ENCODE results near the gene PHLDB1. TPM values are rescaled to one million over a fixed set of nuclear protein-coding genes. Genes with fewer than 3 reads are reported as not detected.

The PHLDB1 gene
- total and polyA plus RNA-seq, 7 experiments from 2014 or later = 0.39 to 4.9 (median 2.0) TPM

GRCh38 chr11:118628432-118628831, 21.0 kb downstream of the PHLDB1 start:
- Histone ChIP-seq H3K36me3 (ENCODE audit: control insufficient read depth in 2 of 3, insufficient read depth in 3 of 3, low read length in 3 of 3) (no peaks in the 10 kb centered on the region), H3K9me3 (ENCODE audit: control insufficient read depth in 2 of 3, low read length in 3 of 3) (no peaks in the 10 kb centered on the region), H3K4me3 (ENCODE audit: low read length) (no peak overlapping the region), H3K27ac (ENCODE audit: low read depth, low read length) (no peak overlapping the region), H3K27me3 (ENCODE audit: control insufficient read depth in 2 of 2, insufficient read depth in 2 of 2, low read length in 2 of 2) (no peaks in the 10 kb centered on the region), H3K4me1 (ENCODE audit: control insufficient read depth in 2 of 2, insufficient read depth in 2 of 2, low read length in 2 of 2) (no peaks in the 10 kb centered on the region)
- Mint-ChIP-seq H3K4me3 (no peak overlapping the region), H3K9me3 (no peaks in the 10 kb centered on the region), H3K4me1 (no peaks in the 10 kb centered on the region), H3K36me3 (no peaks in the 10 kb centered on the region), H3K27me3 (peaks cover 0 to 3% (median 0%) of the 10 kb centered on the region in 5 donors), H3K27ac (no peak overlapping the region)
- POLR2A ChIA-PET = no interaction called here
- ATAC-seq (no peak), DNase-seq (no peak)
- CTCF ChIA-PET = no interaction called here
- intact Hi-C loops (cut with micrococcal nuclease) = no loop called here

- POLR2A ChIA-PET = no interaction called here
- H3K27ac Mint-ChIP-seq = no peak overlapping the region
- peaks cover 0 to 1% (median 0%) of the 10 kb centered on the region in 7 donors for H3K4me1 Mint-ChIP-seq
Observed at GRCh38 chr11:118628861-118629549, 21.6 kb downstream of the PHLDB1 start.

DNA sequence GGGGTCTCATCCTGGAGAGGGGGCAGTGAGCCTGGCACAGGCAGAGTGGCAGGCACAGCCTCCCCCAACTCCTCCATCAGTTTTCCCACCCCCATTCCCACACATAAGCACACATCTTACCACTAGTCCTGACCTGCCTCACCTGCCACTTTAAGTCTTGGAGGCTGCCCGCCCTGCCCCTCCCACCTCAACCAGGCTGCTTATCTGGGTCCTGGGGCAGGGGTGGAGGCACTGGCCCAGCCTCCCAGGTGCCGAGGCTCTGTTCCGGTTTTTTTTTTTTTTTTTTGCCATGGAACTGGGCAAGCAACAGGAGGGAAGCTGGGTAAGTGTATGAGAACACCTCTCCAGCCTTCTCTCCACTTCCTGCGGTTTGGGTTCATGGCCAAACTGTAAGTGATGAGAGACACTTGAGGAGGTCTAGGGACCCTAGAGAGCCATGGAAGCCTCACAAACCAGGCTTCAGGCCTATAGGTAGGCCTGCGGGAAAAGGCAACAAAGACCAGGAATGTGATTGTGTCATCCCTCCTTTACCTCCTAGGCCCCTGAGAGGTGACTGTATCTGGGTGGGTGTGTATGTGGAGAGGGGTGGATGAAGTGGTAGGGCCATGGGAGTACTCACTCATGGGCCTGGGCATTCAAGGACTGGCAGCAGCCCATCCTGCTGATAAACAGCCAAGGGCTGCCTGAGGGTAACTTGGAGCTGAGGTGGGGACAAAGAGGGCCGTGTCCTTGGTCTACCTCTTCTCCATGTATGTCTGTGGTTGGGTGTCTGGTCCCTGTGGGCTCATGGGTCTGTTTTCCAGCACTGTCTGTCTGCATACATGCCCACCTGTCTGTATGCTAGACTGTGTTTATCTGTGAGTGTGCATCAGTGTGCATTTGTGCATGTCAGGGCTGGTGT, 22.6 kb downstream of the PHLDB1 start:
- Mint-ChIP-seq H3K27ac (no peak overlapping the region), H3K4me1 (peaks cover 0 to 6% (median 0%) of the 10 kb centered on the region in 7 donors), H3K9me3 (no peaks in the 10 kb centered on the region), H3K27me3 (peaks cover 0 to 3% (median 0%) of the 10 kb centered on the region in 5 donors), H3K4me3 (no peak overlapping the region), H3K36me3 (no peaks in the 10 kb centered on the region)
- no peaks in the 10 kb centered on the region for H3K9me3 ChIP-seq (ENCODE audit: control insufficient read depth in 2 of 3, low read length in 3 of 3)
- no peak overlapping the region for H3K27ac ChIP-seq (ENCODE audit: low read depth, low read length)
- CTCF ChIA-PET = no interaction called here
- H3K27me3 ChIP-seq (ENCODE audit: control insufficient read depth in 2 of 2, insufficient read depth in 2 of 2, low read length in 2 of 2) = no peaks in the 10 kb centered on the region
- H3K4me1 ChIP-seq (ENCODE audit: control insufficient read depth in 2 of 2, insufficient read depth in 2 of 2, low read length in 2 of 2) = no peaks in the 10 kb centered on the region
- no peak overlapping the region for H3K4me3 ChIP-seq (ENCODE audit: low read length)
- DNase-seq (no peak), ATAC-seq (no peak)
- POLR2A ChIA-PET = no interaction called here
- H3K36me3 ChIP-seq (ENCODE audit: control insufficient read depth in 2 of 3, insufficient read depth in 3 of 3, low read length in 3 of 3) = no peaks in the 10 kb centered on the region
- intact Hi-C loops (cut with micrococcal nuclease) = no loop called here

More at GRCh38 chr11:118628861-118629549, 21.6 kb downstream of the PHLDB1 start:
- ATAC-seq = no peak
- H3K27ac ChIP-seq (ENCODE audit: low read depth, low read length) = no peak overlapping the region
- CTCF ChIA-PET = no interaction called here
- H3K27me3 Mint-ChIP-seq = peaks cover 0 to 3% (median 0%) of the 10 kb centered on the region in 5 donors
- H3K9me3 Mint-ChIP-seq = no peaks in the 10 kb centered on the region
- H3K36me3 Mint-ChIP-seq = no peaks in the 10 kb centered on the region
- H3K4me3 Mint-ChIP-seq = no peak overlapping the region
- H3K36me3 ChIP-seq (ENCODE audit: control insufficient read depth in 2 of 3, insufficient read depth in 3 of 3, low read length in 3 of 3) = no peaks in the 10 kb centered on the region
- DNase-seq = no peak
- no peak overlapping the region for H3K4me3 ChIP-seq (ENCODE audit: low read length)
- H3K9me3 ChIP-seq (ENCODE audit: control insufficient read depth in 2 of 3, low read length in 3 of 3) = no peaks in the 10 kb centered on the region
- H3K4me1 ChIP-seq (ENCODE audit: control insufficient read depth in 2 of 2, insufficient read depth in 2 of 2, low read length in 2 of 2) = no peaks in the 10 kb centered on the region
- H3K27me3 ChIP-seq (ENCODE audit: control insufficient read depth in 2 of 2, insufficient read depth in 2 of 2, low read length in 2 of 2) = no peaks in the 10 kb centered on the region
- intact Hi-C loops (cut with micrococcal nuclease) = no loop called here

- ATAC-seq = no peak
- Histone ChIP-seq H3K27me3 (ENCODE audit: control insufficient read depth in 2 of 2, insufficient read depth in 2 of 2, low read length in 2 of 2) (no peaks in the 10 kb centered on the region), H3K4me3 (ENCODE audit: low read length) (no peak overlapping the region), H3K27ac (ENCODE audit: low read depth, low read length) (no peak overlapping the region), H3K36me3 (ENCODE audit: control insufficient read depth in 2 of 3, insufficient read depth in 3 of 3, low read length in 3 of 3) (no peaks in the 10 kb centered on the region), H3K4me1 (ENCODE audit: control insufficient read depth in 2 of 2, insufficient read depth in 2 of 2, low read length in 2 of 2) (no peaks in the 10 kb centered on the region), H3K9me3 (ENCODE audit: control insufficient read depth in 2 of 3, low read length in 3 of 3) (no peaks in the 10 kb centered on the region)
- intact Hi-C loops (cut with micrococcal nuclease) = no loop called here
- Mint-ChIP-seq H3K27me3 (peaks cover 0 to 7% (median 0%) of the 10 kb centered on the region in 5 donors), H3K4me3 (no peak overlapping the region), H3K9me3 (no peaks in the 10 kb centered on the region), H3K27ac (no peak overlapping the region), H3K36me3 (no peaks in the 10 kb centered on the region), H3K4me1 (peaks cover 0 to 6% (median 0%) of the 10 kb centered on the region in 7 donors)
- DNase-seq = no peak
- ChIA-PET CTCF (no interaction called here), POLR2A (no interaction called here)
Observed at GRCh38 chr11:118631142-118631909, 23.9 kb downstream of the PHLDB1 start.

DNA sequence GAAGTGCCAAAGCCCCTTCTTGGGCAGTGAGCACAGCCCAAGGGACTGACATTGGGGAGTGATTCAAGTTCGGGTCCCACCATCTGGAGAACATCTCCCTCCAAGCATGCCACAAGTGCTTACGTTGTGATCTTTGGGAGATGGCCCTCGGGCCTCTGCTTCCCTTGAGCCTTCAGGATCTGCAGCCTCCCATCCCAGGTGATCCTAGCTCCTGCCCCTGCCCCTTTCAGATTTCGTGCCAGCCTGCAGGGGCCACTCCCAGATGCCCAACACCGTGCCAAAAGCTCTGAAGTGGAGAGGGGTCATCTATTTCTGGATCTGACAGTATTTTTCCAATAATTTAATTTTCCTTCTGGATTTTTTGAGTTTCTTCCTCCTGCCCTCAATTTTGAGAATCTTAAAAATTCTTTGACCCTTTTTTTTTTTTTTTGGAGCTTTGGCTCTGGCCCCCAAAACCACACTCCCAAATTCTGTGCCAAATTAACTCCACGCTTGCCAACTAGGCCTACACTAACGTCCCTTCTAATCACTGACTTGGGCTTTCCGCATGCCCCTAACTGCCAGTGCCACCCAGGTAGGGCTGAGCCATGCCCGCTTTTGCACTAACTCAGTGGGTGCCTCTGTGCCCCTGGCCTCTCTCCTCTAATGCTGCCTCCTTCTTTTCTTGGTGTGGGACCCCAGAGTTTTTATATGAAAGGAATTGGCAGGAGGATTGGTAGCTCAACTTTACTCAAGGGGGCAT, 25.3 kb downstream of the PHLDB1 start:
- Histone ChIP-seq H3K36me3 (ENCODE audit: control insufficient read depth in 2 of 3, insufficient read depth in 3 of 3, low read length in 3 of 3) (no peaks in the 10 kb centered on the region), H3K4me3 (ENCODE audit: low read length) (no peak overlapping the region), H3K4me1 (ENCODE audit: control insufficient read depth in 2 of 2, insufficient read depth in 2 of 2, low read length in 2 of 2) (no peaks in the 10 kb centered on the region), H3K9me3 (ENCODE audit: control insufficient read depth in 2 of 3, low read length in 3 of 3) (no peaks in the 10 kb centered on the region), H3K27me3 (ENCODE audit: control insufficient read depth in 2 of 2, insufficient read depth in 2 of 2, low read length in 2 of 2) (no peaks in the 10 kb centered on the region), H3K27ac (ENCODE audit: low read depth, low read length) (no peak overlapping the region)
- DNase-seq = no peak
- Mint-ChIP-seq H3K4me3 (no peak overlapping the region), H3K27me3 (peaks cover 0 to 7% (median 0%) of the 10 kb centered on the region in 5 donors), H3K9me3 (no peaks in the 10 kb centered on the region), H3K4me1 (peaks cover 0 to 6% (median 0%) of the 10 kb centered on the region in 7 donors), H3K27ac (peak overlapping the region in 1 of 9 donors; percentile 52), H3K36me3 (no peaks in the 10 kb centered on the region)
- ChIA-PET CTCF (no interaction called here), POLR2A (interaction anchor here (0.6 kb wide), 1 partner anchor 467 kb away, joined by 5 read pairs; no protein-coding TSS in a partner anchor)
- ATAC-seq = no peak
- intact Hi-C loops (cut with micrococcal nuclease) = no loop called here

DNA sequence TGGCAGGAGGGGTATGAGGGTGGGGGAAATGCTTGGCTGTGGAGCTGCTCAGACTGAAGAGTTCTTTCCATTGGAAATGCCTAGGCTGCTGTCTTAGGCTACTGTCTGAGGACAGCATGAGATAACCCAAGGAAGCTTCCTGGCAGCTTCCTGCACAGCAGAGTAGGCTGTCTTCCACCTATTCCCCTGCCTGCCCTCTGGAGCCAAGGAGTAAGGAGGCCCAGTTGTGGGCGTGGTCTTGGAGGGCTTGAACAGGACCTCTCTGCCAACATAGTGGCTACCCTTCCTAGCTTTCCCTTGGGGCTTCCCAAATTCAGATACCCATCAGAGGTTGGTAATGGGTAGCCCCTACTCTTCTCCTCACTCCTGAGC, 25.9 kb downstream of the PHLDB1 start:
- H3K9me3 Mint-ChIP-seq = peaks cover 0 to under 1% (median 0%) of the 10 kb centered on the region in 11 donors
- no peak overlapping the region for H3K27ac Mint-ChIP-seq
- no peak for DNase-seq
- Histone ChIP-seq H3K9me3 (ENCODE audit: control insufficient read depth in 2 of 3, low read length in 3 of 3) (no peaks in the 10 kb centered on the region), H3K4me1 (ENCODE audit: control insufficient read depth in 2 of 2, insufficient read depth in 2 of 2, low read length in 2 of 2) (no peaks in the 10 kb centered on the region), H3K36me3 (ENCODE audit: control insufficient read depth in 2 of 3, insufficient read depth in 3 of 3, low read length in 3 of 3) (no peaks in the 10 kb centered on the region), H3K4me3 (ENCODE audit: low read length) (no peak overlapping the region), H3K27ac (ENCODE audit: low read depth, low read length) (no peak overlapping the region), H3K27me3 (ENCODE audit: control insufficient read depth in 2 of 2, insufficient read depth in 2 of 2, low read length in 2 of 2) (no peaks in the 10 kb centered on the region)
- H3K27me3 Mint-ChIP-seq = peaks cover 0 to 7% (median 0%) of the 10 kb centered on the region in 5 donors
- peaks cover 0 to 6% (median 0%) of the 10 kb centered on the region in 7 donors for H3K4me1 Mint-ChIP-seq
- ChIA-PET CTCF (no interaction called here), POLR2A (no interaction called here)
- H3K36me3 Mint-ChIP-seq = no peaks in the 10 kb centered on the region
- no peak overlapping the region for H3K4me3 Mint-ChIP-seq
- intact Hi-C loops (cut with micrococcal nuclease) = no loop called here
- ATAC-seq = no peak

Data from naive thymus-derived CD4-positive, alpha-beta T cell (primary cell).